GM19328 (cell line): Measurements from ENCODE around the gene HRC.
"Not testable (repeated sequence)": the region's sequence is repeated elsewhere in the genome, so short reads cannot be mapped to it uniquely, and the experiment has no call there.

Experiments used
- ATAC-seq: cut with Tn5 transposase; IDR thresholded peaks from one replicate; pipeline ENCODE4 v1.9.1; 2021; ENCODE audit warnings: mild to moderate bottlenecking, moderate library complexity; ENCODE audit not compliant: unreplicated experiment

The HRC gene

GRCh38 chr19:49136771-49137171 is 18.4 kb downstream of the HRC start:
- ATAC-seq = no peak

- no peak for ATAC-seq
Observed at GRCh38 chr19:49135686-49136085, 19.5 kb downstream of the HRC start.

GRCh38 chr19:49133621-49134454 is 21.4 kb downstream of the HRC start:
- ATAC-seq = no peak

- ATAC-seq = no peak
Observed at GRCh38 chr19:49132974-49133609, 22.1 kb downstream of the HRC start.

- ATAC-seq = no peak
Observed at GRCh38 chr19:49130325-49130724, 24.9 kb downstream of the HRC start.

- no peak for ATAC-seq
Observed at GRCh38 chr19:49129238-49129583, 26.0 kb downstream of the HRC start.

GRCh38 chr19:49128545-49129237 is 26.5 kb downstream of the HRC start:
- ATAC-seq = no peak

- ATAC-seq = peak; percentile 82
Observed at GRCh38 chr19:49127674-49128544, 27.3 kb downstream of the HRC start.

- ATAC-seq = not testable (repeated sequence)
Observed at GRCh38 chr19:49127225-49127624, 28.0 kb downstream of the HRC start.

GRCh38 chr19:49126575-49126974 is 28.6 kb downstream of the HRC start:
- ATAC-seq = no peak

- no peak for ATAC-seq
Observed at GRCh38 chr19:49125025-49125731, 30.0 kb downstream of the HRC start.

- ATAC-seq = not testable (repeated sequence)
Observed at GRCh38 chr19:49123285-49123684, 31.9 kb downstream of the HRC start.

- ATAC-seq = not testable (repeated sequence)
Observed at GRCh38 chr19:49121841-49122240, 33.4 kb downstream of the HRC start.

GRCh38 chr19:49120868-49121267 is 34.3 kb downstream of the HRC start:
- ATAC-seq = no peak

GRCh38 chr19:49120325-49120683 is 34.9 kb downstream of the HRC start:
- no peak for ATAC-seq

- ATAC-seq = no peak
Observed at GRCh38 chr19:49119411-49120324, 35.5 kb downstream of the HRC start, which contains the start of gene PPFIA3. Gene PPFIA3, plus strand, starts transcription at chr19:49119544. Its CDS starts 8,330 bp downstream, at chr19:49127874.

- ATAC-seq = peak; percentile 53
Observed at GRCh38 chr19:49118565-49119410, 36.4 kb downstream of the HRC start, which contains the start of gene C19orf73. Gene C19orf73, minus strand, starts transcription at chr19:49119143. Its CDS starts 121 bp downstream, at chr19:49119022.
